HL-60 (cell line): ENCODE results near the gene PDS5B.

Experiments
- DNase-seq, 2 experiments: peaks; one replicate each; pipeline ENCODE4 v3.0.0-alpha.2; 2010 to 2020; ENCODE audit warnings: low read depth in 1 of 2, low spot score in 1 of 2
- H3K27ac ChIP-seq: fragments of 250-450 bp; sonication (Bioruptor Pico); replicated peaks from 2 replicates; pipeline ENCODE4 v1.5.1; 2020; ENCODE audit warnings: mild to moderate bottlenecking, moderate library complexity
- H3K27me3 ChIP-seq: fragments of 250-450 bp; sonication (Bioruptor Pico); 2 replicates; pipeline ENCODE4 v1.5.1; 2021; ENCODE audit warnings: mild to moderate bottlenecking, moderate library complexity; ENCODE audit not compliant: insufficient read depth, poor library complexity, severe bottlenecking
- H3K4me3 ChIP-seq: replicated peaks from 2 replicates; pipeline ENCODE4 v1.5.1; 2011; ENCODE audit warnings: mild to moderate bottlenecking, control low read depth, low read length; ENCODE audit not compliant: insufficient read depth
- CTCF ChIP-seq: IDR thresholded peaks from one replicate; pipeline ENCODE4 v1.5.1; 2011; ENCODE audit warnings: low read length, control low read depth, inconsistent platforms; ENCODE audit not compliant: insufficient read depth
- GABPA ChIP-seq: IDR thresholded peaks from 2 replicates; pipeline ENCODE4 v1.6.1; 2012; ENCODE audit warnings: low read depth
- POLR2AphosphoS5 ChIP-seq: IDR thresholded peaks from 2 replicates; pipeline ENCODE4 v1.6.1; 2012; ENCODE audit warnings: low read depth
- REST ChIP-seq: IDR thresholded peaks from 2 replicates; pipeline ENCODE4 v1.6.1; 2012; ENCODE audit warnings: low read depth; ENCODE audit not compliant: insufficient replicate concordance
- SPI1 ChIP-seq: IDR thresholded peaks from 2 replicates; pipeline ENCODE4 v1.6.1; 2012; ENCODE audit warnings: low read depth, mild to moderate bottlenecking, borderline replicate concordance

Gene PDS5B

GRCh38 chr13:32624441-32624840, 38.2 kb downstream of the PDS5B start:
- Histone ChIP-seq H3K27me3 (no peaks in the 10 kb centered on the region), H3K27ac (no peak overlapping the region), H3K4me3 (no peak overlapping the region)
- no peak for DNase-seq
- TF ChIP-seq REST (no peak), CTCF (no peak), SPI1 (no peak), GABPA (no peak), POLR2AphosphoS5 (no peak)

- no peaks in the 10 kb centered on the region for H3K27me3 ChIP-seq
- H3K4me3 ChIP-seq = no peak overlapping the region
- H3K27ac ChIP-seq = no peak overlapping the region
- no peak for DNase-seq
- no peak for TF ChIP-seq REST
These were observed 41.5 kb downstream of the PDS5B start for GRCh38 chr13:32627793-32628192.

GRCh38 chr13:32629313-32629712, 43.1 kb downstream of the PDS5B start:
- H3K4me3 ChIP-seq = no peak overlapping the region
- no peaks in the 10 kb centered on the region for H3K27me3 ChIP-seq
- no peak for DNase-seq
- TF ChIP-seq POLR2AphosphoS5 = no peak
- no peak for TF ChIP-seq SPI1
- TF ChIP-seq CTCF = no peak
- no peak for TF ChIP-seq REST
- no peak for TF ChIP-seq GABPA
- no peak overlapping the region for H3K27ac ChIP-seq

GRCh38 chr13:32629866-32630265, 43.6 kb downstream of the PDS5B start:
- Histone ChIP-seq H3K4me3 (no peak overlapping the region), H3K27ac (no peak overlapping the region), H3K27me3 (no peaks in the 10 kb centered on the region)
- TF ChIP-seq CTCF (no peak), POLR2AphosphoS5 (no peak)
- DNase-seq = no peak
